SK-N-SH treated with all-trans-retinoic acid at 6 μM for 48 hours (cell line): ENCODE data around the gene MORC3.
A peak's percentile ranks its signal among the peaks of the same experiment; 100 is the strongest.

Experiments
- ATAC-seq: fragments of 200-7000 bp; cut with Tn5 transposase; 3 replicates; pipeline ENCODE4 v1.9.1; 2020; ENCODE audit warnings: mild to moderate bottlenecking, moderate library complexity
- ARNTL ChIP-seq: fragments of 450-650 bp; formaldehyde crosslinking; IDR thresholded peaks from 2 replicates; pipeline ENCODE4 v1.5.0; 2020; ENCODE audit warnings: low read depth, mild to moderate bottlenecking, moderate library complexity, borderline replicate concordance
- BACH2 ChIP-seq: fragments of 250-450 bp; sonication (Bioruptor Pico); IDR thresholded peaks from 2 replicates; pipeline ENCODE4 v1.9.0; 2021; ENCODE audit warnings: mild to moderate bottlenecking, borderline replicate concordance
- CREB5 ChIP-seq: fragments of 250-450 bp; sonication (Bioruptor Pico); IDR thresholded peaks from 2 replicates; pipeline ENCODE4 v1.5.1; 2020; ENCODE audit warnings: low read depth, mild to moderate bottlenecking, moderate library complexity
- CSDC2 ChIP-seq: fragments of 250-450 bp; sonication (Bioruptor Pico); IDR thresholded peaks from 2 replicates; pipeline ENCODE4 v1.5.0; 2020; ENCODE audit warnings: mild to moderate bottlenecking, moderate library complexity
- CSRNP3 ChIP-seq: fragments of 250-450 bp; sonication (Bioruptor Pico); IDR thresholded peaks from 2 replicates; pipeline ENCODE4 v1.5.1; 2021; ENCODE audit warnings: mild to moderate bottlenecking, moderate library complexity
- ESRRG ChIP-seq: fragments of 250-450 bp; sonication (Bioruptor Pico); IDR thresholded peaks from 2 replicates; pipeline ENCODE4 v1.6.1; 2021; ENCODE audit warnings: mild to moderate bottlenecking
- GLIS3 ChIP-seq: fragments of 250-450 bp; sonication (Bioruptor Pico); IDR thresholded peaks from 2 replicates; pipeline ENCODE4 v1.5.0; 2020; ENCODE audit warnings: mild to moderate bottlenecking, moderate library complexity
- ISL1 ChIP-seq: fragments of 250-450 bp; sonication (Bioruptor Pico); IDR thresholded peaks from 2 replicates; pipeline ENCODE4 v2.1.2; 2022; ENCODE audit warnings: mild to moderate bottlenecking, moderate library complexity
- POU6F1 ChIP-seq: fragments of 250-450 bp; sonication (Bioruptor Pico); IDR thresholded peaks from 2 replicates; pipeline ENCODE4 v1.8.0; 2021; ENCODE audit warnings: low read depth, mild to moderate bottlenecking, moderate library complexity, borderline replicate concordance
- PPARA ChIP-seq: fragments of 250-450 bp; sonication (Bioruptor Pico); IDR thresholded peaks from 2 replicates; pipeline ENCODE4 v1.5.0; 2020; ENCODE audit warnings: mild to moderate bottlenecking, borderline replicate concordance
- RARB ChIP-seq: fragments of 250-450 bp; sonication (Bioruptor Pico); IDR thresholded peaks from 2 replicates; pipeline ENCODE4 v1.8.0; 2021; ENCODE audit warnings: mild to moderate bottlenecking, moderate library complexity
- SNAI2 ChIP-seq: fragments of 250-450 bp; sonication (Bioruptor Pico); IDR thresholded peaks from 2 replicates; pipeline ENCODE4 v1.5.0; 2020; ENCODE audit warnings: mild to moderate bottlenecking, moderate library complexity
- TCF4 ChIP-seq: fragments of 250-450 bp; sonication (Bioruptor Pico); IDR thresholded peaks from 2 replicates; pipeline ENCODE4 v1.8.0; 2021; ENCODE audit warnings: mild to moderate bottlenecking, moderate library complexity, borderline replicate concordance
- TOX ChIP-seq: fragments of 250-450 bp; sonication (Bioruptor Pico); IDR thresholded peaks from 2 replicates; pipeline ENCODE4 v1.8.0; 2021; ENCODE audit warnings: mild to moderate bottlenecking, moderate library complexity, borderline replicate concordance
- TSHZ2 ChIP-seq: fragments of 250-450 bp; sonication (Bioruptor Pico); IDR thresholded peaks from 2 replicates; pipeline ENCODE4 v1.5.0; 2020; ENCODE audit warnings: mild to moderate bottlenecking, moderate library complexity
- ZC3H10 ChIP-seq: fragments of 250-450 bp; sonication (Bioruptor Pico); IDR thresholded peaks from 2 replicates; pipeline ENCODE4 v1.5.1; 2021; ENCODE audit warnings: mild to moderate bottlenecking, moderate library complexity
- ZFP3 ChIP-seq: fragments of 250-450 bp; sonication (Bioruptor Pico); IDR thresholded peaks from 2 replicates; pipeline ENCODE4 v1.5.0; 2020; ENCODE audit warnings: mild to moderate bottlenecking, moderate library complexity
- ZFP30 ChIP-seq: fragments of 450-650 bp; formaldehyde crosslinking; IDR thresholded peaks from 2 replicates; pipeline ENCODE4 v1.5.0; 2022; ENCODE audit warnings: mild to moderate bottlenecking, moderate library complexity
- ZNF565 ChIP-seq: fragments of 450-650 bp; formaldehyde crosslinking; conservative IDR thresholded peaks from 2 replicates; pipeline ENCODE4 v1.5.0; 2020; ENCODE audit warnings: low read depth, mild to moderate bottlenecking, moderate library complexity
- ZNF70 ChIP-seq: fragments of 450-650 bp; formaldehyde crosslinking; IDR thresholded peaks from 2 replicates; pipeline ENCODE4 v1.5.0; 2020; ENCODE audit warnings: mild to moderate bottlenecking, moderate library complexity
- ZNF8 ChIP-seq: fragments of 450-650 bp; formaldehyde crosslinking; IDR thresholded peaks from 2 replicates; pipeline ENCODE4 v1.5.0; 2020; ENCODE audit warnings: mild to moderate bottlenecking, moderate library complexity
- TF ChIP-seq, protein P1 (sequence below): fragments of 250-450 bp; sonication (Bioruptor Pico); IDR thresholded peaks from 2 replicates; pipeline ENCODE4 v1.8.0; 2020; ENCODE audit warnings: mild to moderate bottlenecking, moderate library complexity, borderline replicate concordance

Gene MORC3

GRCh38 chr21:36384885-36385232 lies 64.9 kb downstream of the MORC3 start:
- TF ChIP-seq GLIS3 (CRISPR knock-in tag), result no peak
- no peak for TF ChIP-seq ZNF8 (CRISPR knock-in tag)
- no peak for TF ChIP-seq BACH2 (CRISPR knock-in tag)
- no peak for TF ChIP-seq ARNTL (CRISPR knock-in tag)
- no peak for TF ChIP-seq ISL1 (CRISPR knock-in tag)
- no peak for TF ChIP-seq ZFP3 (CRISPR knock-in tag)
- no peak for TF ChIP-seq PPARA (CRISPR knock-in tag)
- TF ChIP-seq ZNF70, result no peak
- no peak for TF ChIP-seq ESRRG
- TF ChIP-seq RARB (CRISPR knock-in tag), result no peak
- TF ChIP-seq CSRNP3 (CRISPR knock-in tag), result no peak
- TF ChIP-seq TOX (CRISPR knock-in tag), result no peak

GRCh38 chr21:36385233-36386030 lies 65.4 kb downstream of the MORC3 start, which contains the start of gene CHAF1B:
TSS of gene CHAF1B (plus strand) at chr21:36385392. CDS start at chr21:36386137, 745 bp downstream.
- peak; percentile 87 for ATAC-seq
- TF ChIP-seq PPARA (CRISPR knock-in tag) (no peak), TCF4 (CRISPR knock-in tag) (no peak), CSRNP3 (CRISPR knock-in tag) (no peak), GLIS3 (CRISPR knock-in tag) (no peak), SNAI2 (CRISPR knock-in tag) (no peak), CSDC2 (CRISPR knock-in tag) (no peak), CREB5 (CRISPR knock-in tag) (no peak), ZNF70 (no peak), TSHZ2 (CRISPR knock-in tag) (no peak), RARB (CRISPR knock-in tag) (no peak), ZC3H10 (CRISPR knock-in tag) (no peak)
- TF ChIP-seq, protein P1, sequence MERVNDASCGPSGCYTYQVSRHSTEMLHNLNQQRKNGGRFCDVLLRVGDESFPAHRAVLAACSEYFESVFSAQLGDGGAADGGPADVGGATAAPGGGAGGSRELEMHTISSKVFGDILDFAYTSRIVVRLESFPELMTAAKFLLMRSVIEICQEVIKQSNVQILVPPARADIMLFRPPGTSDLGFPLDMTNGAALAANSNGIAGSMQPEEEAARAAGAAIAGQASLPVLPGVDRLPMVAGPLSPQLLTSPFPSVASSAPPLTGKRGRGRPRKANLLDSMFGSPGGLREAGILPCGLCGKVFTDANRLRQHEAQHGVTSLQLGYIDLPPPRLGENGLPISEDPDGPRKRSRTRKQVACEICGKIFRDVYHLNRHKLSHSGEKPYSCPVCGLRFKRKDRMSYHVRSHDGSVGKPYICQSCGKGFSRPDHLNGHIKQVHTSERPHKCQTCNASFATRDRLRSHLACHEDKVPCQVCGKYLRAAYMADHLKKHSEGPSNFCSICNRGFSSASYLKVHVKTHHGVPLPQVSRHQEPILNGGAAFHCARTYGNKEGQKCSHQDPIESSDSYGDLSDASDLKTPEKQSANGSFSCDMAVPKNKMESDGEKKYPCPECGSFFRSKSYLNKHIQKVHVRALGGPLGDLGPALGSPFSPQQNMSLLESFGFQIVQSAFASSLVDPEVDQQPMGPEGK (CRISPR knock-in tag), result no peak

More at GRCh38 chr21:36384885-36385232, 64.9 kb downstream of the MORC3 start:
- peak; percentile 35 for ATAC-seq

DNA sequence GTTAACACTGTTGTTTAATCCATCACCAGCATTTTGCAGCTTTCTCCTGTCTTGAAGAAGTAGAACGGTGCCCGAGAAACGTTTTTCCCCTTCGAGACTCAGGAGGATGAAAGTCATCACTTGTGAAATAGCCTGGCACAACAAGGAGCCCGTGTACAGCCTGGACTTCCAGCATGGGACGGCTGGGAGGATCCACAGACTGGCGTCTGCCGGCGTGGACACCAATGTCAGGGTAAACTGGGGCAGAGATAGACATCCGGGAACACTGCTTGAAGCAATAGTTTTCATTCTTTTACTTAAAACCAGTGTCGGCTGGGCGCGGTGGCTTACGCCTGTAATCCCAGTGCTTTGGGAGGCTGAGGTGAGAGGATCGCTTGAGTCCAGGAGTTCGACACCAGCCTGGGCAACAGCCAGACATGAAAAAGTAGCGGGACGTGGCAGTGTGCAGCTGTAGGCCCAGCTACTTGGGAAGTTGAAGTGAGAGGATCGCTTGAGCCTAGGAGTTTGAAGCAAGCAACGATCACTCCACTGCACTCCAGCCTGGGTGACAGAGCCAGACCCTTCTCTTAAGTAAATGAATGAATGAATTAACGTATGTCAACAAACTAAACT lies 66.1 kb downstream of the MORC3 start:
- no peak; the same call in 2 of the 3 replicates for ATAC-seq
- no peak for TF ChIP-seq ZC3H10 (CRISPR knock-in tag)
- no peak for TF ChIP-seq CREB5 (CRISPR knock-in tag)
- TF ChIP-seq ZNF565 (CRISPR knock-in tag), result no peak
- TF ChIP-seq SNAI2 (CRISPR knock-in tag), result no peak
- no peak for TF ChIP-seq ZNF70
- TF ChIP-seq ZFP3 (CRISPR knock-in tag), result no peak
- TF ChIP-seq ZFP30, result no peak
- TF ChIP-seq POU6F1 (CRISPR knock-in tag), result no peak
- TF ChIP-seq GLIS3 (CRISPR knock-in tag), result no peak
- TF ChIP-seq ESRRG, result no peak
